ENCODE data around the gene KLF8.
"Not testable (repeated sequence)": the region's sequence is repeated elsewhere in the genome, so short reads cannot be mapped to it uniquely, and the experiment has no call there.

DNA sequence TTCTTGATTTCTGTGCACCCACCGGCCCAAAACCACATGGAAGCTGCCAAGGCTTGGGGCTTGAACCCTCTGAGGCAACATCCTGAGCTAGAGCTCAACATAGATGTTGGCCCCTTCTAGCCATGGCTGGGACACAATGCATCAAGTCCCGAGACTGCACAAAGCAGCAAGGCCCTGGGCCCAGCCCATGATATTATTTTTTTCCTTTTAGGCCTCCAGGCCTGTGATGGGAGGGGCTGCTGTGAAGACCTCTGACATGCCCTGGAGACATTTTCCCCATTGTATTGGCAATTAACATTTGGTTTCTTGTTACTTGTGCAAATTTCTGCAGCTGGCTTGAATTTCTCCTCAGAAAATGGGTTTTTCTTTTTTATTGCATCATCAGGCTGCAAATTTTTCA is 25.2 kb upstream of the KLF8 start:
- not testable (repeated sequence) for TF ChIP-seq TCF7L2 (IDR thresholded peaks at IDR 0.05; ENCODE audit: low read depth, low read length); POLR2AphosphoS5 (IDR thresholded peaks at IDR 0.05; ENCODE audit: low read depth, low read length); CTCF (IDR thresholded peaks at IDR 0.05)
- TF ChIP-seq, protein P1, sequence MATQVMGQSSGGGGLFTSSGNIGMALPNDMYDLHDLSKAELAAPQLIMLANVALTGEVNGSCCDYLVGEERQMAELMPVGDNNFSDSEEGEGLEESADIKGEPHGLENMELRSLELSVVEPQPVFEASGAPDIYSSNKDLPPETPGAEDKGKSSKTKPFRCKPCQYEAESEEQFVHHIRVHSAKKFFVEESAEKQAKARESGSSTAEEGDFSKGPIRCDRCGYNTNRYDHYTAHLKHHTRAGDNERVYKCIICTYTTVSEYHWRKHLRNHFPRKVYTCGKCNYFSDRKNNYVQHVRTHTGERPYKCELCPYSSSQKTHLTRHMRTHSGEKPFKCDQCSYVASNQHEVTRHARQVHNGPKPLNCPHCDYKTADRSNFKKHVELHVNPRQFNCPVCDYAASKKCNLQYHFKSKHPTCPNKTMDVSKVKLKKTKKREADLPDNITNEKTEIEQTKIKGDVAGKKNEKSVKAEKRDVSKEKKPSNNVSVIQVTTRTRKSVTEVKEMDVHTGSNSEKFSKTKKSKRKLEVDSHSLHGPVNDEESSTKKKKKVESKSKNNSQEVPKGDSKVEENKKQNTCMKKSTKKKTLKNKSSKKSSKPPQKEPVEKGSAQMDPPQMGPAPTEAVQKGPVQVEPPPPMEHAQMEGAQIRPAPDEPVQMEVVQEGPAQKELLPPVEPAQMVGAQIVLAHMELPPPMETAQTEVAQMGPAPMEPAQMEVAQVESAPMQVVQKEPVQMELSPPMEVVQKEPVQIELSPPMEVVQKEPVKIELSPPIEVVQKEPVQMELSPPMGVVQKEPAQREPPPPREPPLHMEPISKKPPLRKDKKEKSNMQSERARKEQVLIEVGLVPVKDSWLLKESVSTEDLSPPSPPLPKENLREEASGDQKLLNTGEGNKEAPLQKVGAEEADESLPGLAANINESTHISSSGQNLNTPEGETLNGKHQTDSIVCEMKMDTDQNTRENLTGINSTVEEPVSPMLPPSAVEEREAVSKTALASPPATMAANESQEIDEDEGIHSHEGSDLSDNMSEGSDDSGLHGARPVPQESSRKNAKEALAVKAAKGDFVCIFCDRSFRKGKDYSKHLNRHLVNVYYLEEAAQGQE (IDR thresholded peaks at IDR 0.05; ENCODE audit: insufficient read depth in 1 of 2, low read depth in 2 of 2, low read length in 1 of 2): not testable (repeated sequence)
